Stimulated activated memory B cell treated with anti-CD40 and anti-IgM and Interleukin-4, amounts not matched to agents 10 μg/mL and 1 μg/mL and 100 μg/mL, for 72 hours (primary cell): ENCODE data around the gene HTATIP2.
A peak's percentile ranks its signal among the peaks of the same experiment; 100 is the strongest.

ENCODE experiments used
- ATAC-seq: fragments of 150-1000 bp; cut with Tn5 transposase; 2 replicates; pipeline ENCODE4 v1.10.0; 2021
- H3K27ac Mint-ChIP-seq: one replicate; pipeline ENCODE4 v1.8.0; 2022; ENCODE audit warnings: mild to moderate bottlenecking, mixed read lengths
- H3K27me3 Mint-ChIP-seq: one replicate; pipeline ENCODE4 v1.8.0; 2022; ENCODE audit warnings: mixed read lengths
- H3K36me3 Mint-ChIP-seq: one replicate; pipeline ENCODE4 v1.8.0; 2022; ENCODE audit warnings: mixed read lengths
- H3K4me1 Mint-ChIP-seq: one replicate; pipeline ENCODE4 v1.8.0; 2022; ENCODE audit warnings: mixed read lengths
- H3K4me3 Mint-ChIP-seq: one replicate; pipeline ENCODE4 v1.8.0; 2022; ENCODE audit warnings: mild to moderate bottlenecking, moderate library complexity, mixed read lengths
- H3K9me3 Mint-ChIP-seq: one replicate; pipeline ENCODE4 v1.8.0; 2022; ENCODE audit warnings: mixed read lengths

The HTATIP2 gene

DNA sequence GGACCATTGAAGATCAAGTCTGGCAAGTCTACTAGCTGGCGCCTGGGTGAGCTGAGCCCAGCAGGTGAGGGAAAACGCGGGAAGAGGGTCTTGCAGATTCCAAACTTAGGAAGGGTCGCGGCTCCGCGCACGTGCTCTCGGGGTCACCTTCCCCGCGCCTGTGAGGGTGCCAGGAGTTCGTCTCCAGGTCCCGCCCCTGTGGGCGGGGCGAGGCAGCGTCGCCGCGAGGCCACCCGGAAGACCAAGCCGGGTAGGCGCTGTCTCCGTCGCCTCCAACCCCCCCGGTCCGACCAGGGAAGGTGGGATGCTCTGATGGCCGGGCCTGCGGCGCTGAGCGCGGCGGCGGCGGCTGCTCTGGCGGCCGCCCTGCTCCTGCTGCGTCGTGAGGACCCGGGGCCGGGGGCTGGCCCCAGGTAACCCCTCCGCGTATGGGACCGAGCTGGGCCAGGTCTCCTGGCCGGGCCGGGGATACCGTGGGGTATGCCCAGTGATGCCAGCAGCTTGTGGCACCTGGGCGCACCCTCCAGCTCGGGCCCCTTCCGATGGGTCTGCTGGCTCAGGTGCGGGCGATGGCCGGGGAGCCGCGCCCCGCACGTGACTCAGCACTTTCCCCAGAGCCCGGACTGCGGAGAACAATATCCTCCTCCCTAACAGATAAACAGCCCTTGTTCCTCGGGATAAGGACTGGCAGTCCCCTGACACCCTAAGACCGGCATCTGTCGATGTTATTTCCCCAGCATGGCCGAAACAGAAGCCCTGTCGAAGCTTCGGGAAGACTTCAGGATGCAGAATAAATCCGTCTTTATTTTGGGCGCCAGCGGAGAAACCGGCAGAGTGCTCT is at the start of gene HTATIP2:
HTATIP2 (plus strand) TSS at position 215 of the 841 bp plus-strand sequence; CDS start at position 739, 524 bp downstream.
- Mint-ChIP-seq H3K4me1 (peaks cover 55% of the 10 kb centered on the region), H3K4me3 (peak within 1 kb of the TSS; percentile 87), H3K27ac (peak within 1 kb of the TSS; percentile 88), H3K27me3 (no peaks in the 10 kb centered on the region), H3K36me3 (peaks cover 15% of the 10 kb centered on the region), H3K9me3 (no peaks in the 10 kb centered on the region)
- ATAC-seq: peak; percentile 96

DNA sequence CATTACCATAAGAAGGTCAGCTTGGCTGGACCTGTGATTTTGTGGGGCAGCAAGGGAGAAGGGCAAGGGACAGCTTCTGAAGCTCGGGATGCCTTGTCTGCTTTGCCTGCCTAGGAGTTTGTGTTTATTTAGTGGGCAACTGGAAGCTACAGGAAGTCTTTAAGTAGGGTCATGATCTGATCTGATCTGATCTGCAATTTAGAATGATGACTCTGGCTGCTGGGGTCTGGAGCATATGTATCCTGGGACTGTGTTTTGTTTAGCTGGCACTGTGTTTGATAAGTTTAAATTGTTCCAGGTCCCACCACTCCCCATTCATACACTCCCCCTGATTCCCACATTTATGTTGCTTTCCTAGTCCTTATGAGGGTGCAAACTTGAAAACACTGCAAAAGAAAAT is 47.7 kb upstream of the HTATIP2 start:
- H3K4me3 Mint-ChIP-seq: no peak overlapping the region
- no peak for ATAC-seq
- H3K9me3 Mint-ChIP-seq: no peaks in the 10 kb centered on the region
- no peaks in the 10 kb centered on the region for H3K4me1 Mint-ChIP-seq
- H3K27ac Mint-ChIP-seq: no peak overlapping the region
- H3K27me3 Mint-ChIP-seq: peaks cover 12% of the 10 kb centered on the region
- H3K36me3 Mint-ChIP-seq: no peaks in the 10 kb centered on the region

GRCh38 chr11:20321177-20321576 is 42.3 kb upstream of the HTATIP2 start:
- no peaks in the 10 kb centered on the region for H3K9me3 Mint-ChIP-seq
- H3K4me3 Mint-ChIP-seq: no peak overlapping the region
- H3K27ac Mint-ChIP-seq: no peak overlapping the region
- H3K27me3 Mint-ChIP-seq: peaks cover 10% of the 10 kb centered on the region
- ATAC-seq: no peak
- H3K4me1 Mint-ChIP-seq: no peaks in the 10 kb centered on the region
- no peaks in the 10 kb centered on the region for H3K36me3 Mint-ChIP-seq

GRCh38 chr11:20327377-20327935 is 36.1 kb upstream of the HTATIP2 start:
- H3K27me3 Mint-ChIP-seq: peaks cover 10% of the 10 kb centered on the region

GRCh38 chr11:20336056-20336455 is 27.5 kb upstream of the HTATIP2 start:
- ATAC-seq: no peak
- Mint-ChIP-seq H3K4me1 (no peaks in the 10 kb centered on the region), H3K27me3 (peaks cover 34% of the 10 kb centered on the region), H3K36me3 (no peaks in the 10 kb centered on the region), H3K4me3 (no peak overlapping the region), H3K27ac (no peak overlapping the region), H3K9me3 (no peaks in the 10 kb centered on the region)

More at GRCh38 chr11:20327377-20327935, 36.1 kb upstream of the HTATIP2 start:
- Mint-ChIP-seq H3K4me3 (no peak overlapping the region), H3K4me1 (no peaks in the 10 kb centered on the region), H3K36me3 (no peaks in the 10 kb centered on the region), H3K27ac (no peak overlapping the region), H3K9me3 (no peaks in the 10 kb centered on the region)
- no peak for ATAC-seq

DNA sequence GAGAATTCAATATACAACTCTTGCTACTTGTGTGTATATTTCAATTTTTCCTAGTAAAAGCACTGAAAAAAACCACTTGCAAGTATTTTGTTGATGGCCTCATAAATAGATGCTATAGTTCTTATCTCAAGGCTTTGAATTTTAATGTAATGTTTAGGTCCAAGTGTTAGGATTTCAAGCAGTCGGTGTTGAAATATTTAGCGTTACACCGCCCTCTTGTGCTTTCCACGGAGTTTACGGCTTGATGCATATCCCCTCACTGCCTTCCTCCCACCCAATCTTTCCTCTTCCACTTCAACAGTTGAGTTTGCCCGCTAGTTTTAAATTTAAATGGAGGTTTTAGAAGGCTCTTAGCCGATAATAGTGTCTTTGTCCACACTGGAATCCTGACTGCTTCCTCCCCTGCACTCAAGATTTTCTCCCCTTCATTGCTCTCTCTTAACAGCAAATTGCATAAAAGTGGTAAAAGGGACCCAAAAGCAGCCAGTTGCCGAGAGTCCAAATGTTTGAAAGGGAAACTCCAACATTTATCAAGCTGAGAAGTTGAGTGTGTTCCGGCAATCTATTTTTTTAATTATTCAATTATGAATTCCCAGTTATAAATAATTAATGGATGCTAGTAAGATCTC is 25.9 kb upstream of the HTATIP2 start:
- Mint-ChIP-seq H3K27ac (no peak overlapping the region), H3K4me1 (no peaks in the 10 kb centered on the region), H3K9me3 (no peaks in the 10 kb centered on the region), H3K4me3 (no peak overlapping the region), H3K27me3 (peaks cover 48% of the 10 kb centered on the region), H3K36me3 (no peaks in the 10 kb centered on the region)
- ATAC-seq: no peak

GRCh38 chr11:20342347-20343141 is 21.0 kb upstream of the HTATIP2 start:
- Mint-ChIP-seq H3K4me3 (no peak overlapping the region), H3K27me3 (peaks cover 42% of the 10 kb centered on the region), H3K36me3 (no peaks in the 10 kb centered on the region), H3K27ac (no peak overlapping the region), H3K4me1 (peaks cover 15% of the 10 kb centered on the region), H3K9me3 (no peaks in the 10 kb centered on the region)
- ATAC-seq: no peak

DNA sequence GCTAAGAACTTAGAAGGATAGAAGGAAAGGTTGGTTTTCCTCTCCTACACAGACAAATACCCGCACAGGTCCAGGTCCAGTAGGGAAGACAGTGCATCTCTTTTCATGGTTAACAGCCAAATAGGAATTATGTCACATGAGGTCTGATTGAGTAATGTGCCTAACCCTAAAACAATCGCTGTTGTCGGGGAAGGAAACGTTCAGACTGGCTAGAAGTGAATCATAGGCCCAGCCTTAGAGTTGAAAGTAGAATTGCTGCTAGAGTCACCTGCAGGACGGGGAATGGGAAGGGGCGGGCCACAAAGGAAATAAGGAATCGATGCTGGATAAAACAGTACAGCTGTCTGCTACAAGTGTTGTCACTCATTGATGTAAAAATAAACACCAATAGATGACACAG is 12.4 kb upstream of the HTATIP2 start:
- no peak overlapping the region for H3K4me3 Mint-ChIP-seq
- H3K4me1 Mint-ChIP-seq: peaks cover 13% of the 10 kb centered on the region
- no peak for ATAC-seq
- H3K27me3 Mint-ChIP-seq: no peaks in the 10 kb centered on the region
- H3K36me3 Mint-ChIP-seq: no peaks in the 10 kb centered on the region
- H3K9me3 Mint-ChIP-seq: no peaks in the 10 kb centered on the region
- H3K27ac Mint-ChIP-seq: no peak overlapping the region

DNA sequence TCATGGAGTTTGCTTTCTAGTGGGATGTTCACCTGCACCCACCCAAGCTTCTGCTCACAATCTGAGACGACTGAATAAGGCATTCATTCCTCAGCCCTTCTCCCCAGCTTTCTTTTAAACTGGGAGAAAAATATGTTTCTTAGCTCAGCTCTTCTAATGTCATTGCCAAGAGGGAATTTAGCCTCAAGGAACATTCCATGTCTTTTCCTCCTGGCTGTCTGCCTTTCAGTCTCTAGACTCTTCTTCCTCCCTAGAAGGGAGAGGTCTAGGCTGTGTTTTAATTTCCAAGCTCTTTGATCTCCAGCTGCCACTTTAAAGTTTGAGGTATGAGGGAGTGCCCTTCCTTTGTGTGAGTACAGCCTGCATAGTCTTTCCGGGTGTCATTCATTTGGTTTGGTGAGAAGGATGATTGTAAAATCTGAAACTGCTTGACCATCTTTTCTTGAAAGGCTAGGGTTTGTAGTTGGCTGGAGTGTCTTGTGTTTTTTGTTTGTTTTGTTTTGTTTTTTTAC is 11.7 kb upstream of the HTATIP2 start:
- no peak for ATAC-seq
- Mint-ChIP-seq H3K27me3 (no peaks in the 10 kb centered on the region), H3K9me3 (no peaks in the 10 kb centered on the region), H3K4me3 (no peak overlapping the region), H3K27ac (no peak overlapping the region), H3K4me1 (peaks cover 7% of the 10 kb centered on the region), H3K36me3 (no peaks in the 10 kb centered on the region)

GRCh38 chr11:20353829-20354434 is 9.6 kb upstream of the HTATIP2 start:
- Mint-ChIP-seq H3K27me3 (no peaks in the 10 kb centered on the region), H3K4me1 (no peaks in the 10 kb centered on the region), H3K27ac (no peak overlapping the region), H3K4me3 (no peak overlapping the region), H3K9me3 (no peaks in the 10 kb centered on the region), H3K36me3 (no peaks in the 10 kb centered on the region)
- no peak for ATAC-seq

- peaks cover 4% of the 10 kb centered on the region for H3K4me1 Mint-ChIP-seq
- no peaks in the 10 kb centered on the region for H3K9me3 Mint-ChIP-seq
- H3K36me3 Mint-ChIP-seq: no peaks in the 10 kb centered on the region
- no peaks in the 10 kb centered on the region for H3K27me3 Mint-ChIP-seq
- no peak overlapping the region for H3K4me3 Mint-ChIP-seq
- ATAC-seq: peak; percentile 78
- H3K27ac Mint-ChIP-seq: no peak overlapping the region
Observed at GRCh38 chr11:20355221-20356219, 8.0 kb upstream of the HTATIP2 start.

DNA sequence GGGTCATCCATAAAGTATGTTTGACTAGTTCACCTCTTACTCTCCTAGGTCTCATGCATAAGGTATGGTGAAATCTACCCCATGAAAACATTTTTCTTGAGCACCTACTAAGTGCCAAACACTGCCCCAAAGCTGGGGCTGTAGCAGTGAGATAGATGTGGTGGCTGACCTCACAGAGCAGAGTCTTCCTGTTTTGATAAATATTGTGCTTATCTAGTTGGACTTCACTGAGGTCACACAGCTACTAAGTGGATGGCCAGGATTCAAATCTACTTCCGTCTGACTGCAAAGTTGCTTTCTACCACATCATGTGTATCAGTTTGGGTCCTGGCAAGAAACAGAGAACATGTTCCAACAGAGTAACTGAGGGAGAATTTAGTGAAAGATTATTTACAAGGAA is 6.4 kb upstream of the HTATIP2 start:
- Mint-ChIP-seq H3K9me3 (no peaks in the 10 kb centered on the region), H3K4me3 (no peak overlapping the region), H3K27me3 (no peaks in the 10 kb centered on the region), H3K4me1 (peaks cover 9% of the 10 kb centered on the region), H3K27ac (peak overlapping the region; percentile 15), H3K36me3 (no peaks in the 10 kb centered on the region)
- ATAC-seq: no peak

DNA sequence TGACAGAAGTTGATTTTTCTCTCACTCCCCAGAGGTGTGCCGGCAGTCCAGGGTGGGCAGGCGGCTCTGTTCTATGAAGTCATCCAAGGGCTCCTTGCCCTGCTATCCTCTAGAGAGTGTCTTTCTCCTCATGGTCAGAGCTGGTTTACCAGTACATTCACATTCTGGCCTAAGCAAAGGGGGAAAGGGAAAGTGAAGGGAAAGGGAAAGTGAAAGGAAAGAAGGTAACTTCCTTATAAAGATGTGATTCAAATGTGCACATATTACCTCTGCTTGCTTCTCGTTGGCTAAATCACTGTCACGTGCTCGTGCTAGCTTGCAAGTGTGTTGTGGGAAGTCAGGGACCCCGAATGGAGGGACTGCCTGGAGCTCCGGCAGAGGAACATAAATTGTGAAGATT is 2.9 kb upstream of the HTATIP2 start:
- H3K27me3 Mint-ChIP-seq: no peaks in the 10 kb centered on the region
- H3K4me1 Mint-ChIP-seq: peaks cover 35% of the 10 kb centered on the region
- peak overlapping the region; percentile 70 for H3K4me3 Mint-ChIP-seq
- no peaks in the 10 kb centered on the region for H3K36me3 Mint-ChIP-seq
- no peaks in the 10 kb centered on the region for H3K9me3 Mint-ChIP-seq
- H3K27ac Mint-ChIP-seq: peak overlapping the region; percentile 69
- peak; percentile 67 for ATAC-seq

DNA sequence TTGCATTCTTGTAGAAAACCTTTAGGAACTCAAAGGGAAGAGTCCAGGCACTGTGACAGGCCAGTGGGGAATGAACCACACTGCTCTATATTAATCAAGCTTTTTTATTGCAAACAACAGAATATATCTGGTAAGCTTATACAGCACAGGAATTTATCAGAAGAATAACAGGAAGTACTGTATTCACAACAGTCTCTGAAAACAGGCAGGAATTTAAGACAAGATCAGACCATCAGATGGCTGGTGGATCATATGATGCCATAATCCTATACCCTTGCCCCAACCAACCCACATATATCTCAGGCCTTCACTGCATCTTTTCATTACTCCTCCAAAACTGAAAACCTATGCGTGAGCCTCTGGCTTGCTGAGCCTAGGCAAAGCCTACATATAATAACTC is 1.0 kb upstream of the HTATIP2 start:
- peak overlapping the region; percentile 87 for H3K4me3 Mint-ChIP-seq
- peaks cover 51% of the 10 kb centered on the region for H3K4me1 Mint-ChIP-seq
- ATAC-seq: no peak
- peak overlapping the region; percentile 88 for H3K27ac Mint-ChIP-seq
- H3K36me3 Mint-ChIP-seq: peaks cover 8% of the 10 kb centered on the region
- H3K27me3 Mint-ChIP-seq: no peaks in the 10 kb centered on the region
- no peaks in the 10 kb centered on the region for H3K9me3 Mint-ChIP-seq
